ENCODE measurements around the gene CAPS2.

DNA sequence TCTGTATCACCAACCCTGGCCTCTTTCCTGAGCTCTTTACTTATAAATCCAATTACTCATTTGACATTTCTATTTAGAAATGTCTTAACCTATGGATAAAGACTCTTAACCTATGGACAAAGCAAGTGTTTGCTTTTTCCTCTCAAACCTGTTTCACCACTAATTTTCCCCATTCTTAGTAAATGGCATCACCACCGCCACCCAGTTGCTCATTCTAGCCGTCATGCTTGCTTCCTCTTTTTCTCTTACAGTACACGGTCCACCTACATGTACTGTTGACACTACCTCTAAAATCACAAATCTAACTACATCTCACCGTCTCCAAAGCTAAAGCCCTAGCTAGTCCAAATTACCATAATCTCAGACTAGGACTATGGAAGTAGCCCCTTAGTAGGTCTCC, 60.0 kb downstream of the CAPS2 start:
- TF ChIP-seq POLR2A (IDR thresholded peaks at IDR 0.05; ENCODE audit: low read length) (no peak), GATA1 (IDR thresholded peaks at IDR 0.05; ENCODE audit: low read depth, low read length) (no peak)
